DMS79 treated with DMSO at 0.1 percent for 48 hours (cell line): Measurements from ENCODE around the gene ST7L.
"Not testable (repeated sequence)": the region's sequence is repeated elsewhere in the genome, so short reads cannot be mapped to it uniquely, and the experiment has no call there.

ENCODE experiments used
- DNase-seq: peaks from one replicate; lab custom pipeline; 2025; lab: John Stamatoyannopoulos, UW

Gene ST7L

GRCh38 chr1:112492076-112492475 lies 126.9 kb downstream of the ST7L start:
- no peak for DNase-seq

DNA sequence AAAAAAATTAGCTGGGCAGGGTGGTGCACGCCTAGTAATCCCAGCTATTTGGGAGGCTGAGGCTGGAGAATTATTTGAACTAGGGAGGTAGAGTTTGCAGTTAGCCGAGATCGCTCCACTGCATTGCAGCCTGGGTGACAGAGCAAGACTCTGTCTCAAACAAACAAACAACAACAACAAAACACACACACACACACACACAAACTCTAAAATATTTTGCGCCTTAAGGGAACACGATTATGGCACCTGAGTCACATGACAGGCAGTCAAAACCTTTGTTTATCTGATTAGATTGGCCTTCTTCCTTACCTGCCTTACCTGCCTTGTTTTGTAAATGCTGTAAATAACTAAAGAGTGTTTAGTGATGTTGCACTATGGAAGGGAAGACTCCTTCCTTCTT lies 130.8 kb downstream of the ST7L start:
- DNase-seq = no peak

- not testable (repeated sequence) for DNase-seq
Measured at GRCh38 chr1:112487686-112488085, 131.3 kb downstream of the ST7L start.

GRCh38 chr1:112486063-112486462 lies 132.9 kb downstream of the ST7L start:
- not testable (repeated sequence) for DNase-seq

DNA sequence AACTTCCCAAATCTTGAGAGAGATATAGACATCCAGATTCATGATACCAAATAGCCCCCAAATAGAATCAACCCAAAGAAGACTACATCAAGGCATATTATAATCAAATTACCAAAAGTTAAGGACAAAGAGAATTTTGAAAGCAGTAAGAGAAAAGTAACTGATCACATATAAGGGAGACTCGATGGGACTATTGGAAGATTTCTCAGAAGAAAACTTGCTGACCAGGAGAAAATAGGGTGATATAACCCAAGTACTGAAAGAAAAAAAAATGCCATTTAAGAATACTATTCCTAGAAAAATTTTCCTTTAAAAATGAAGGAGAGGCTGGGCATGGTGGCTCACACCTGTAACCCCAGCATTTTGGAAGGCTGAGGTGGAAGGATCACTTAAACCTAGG lies 140.6 kb downstream of the ST7L start:
- DNase-seq = no peak

- no peak for DNase-seq
Measured at GRCh38 chr1:112477550-112477949, 141.4 kb downstream of the ST7L start.
